Activated CD4-positive, alpha-beta T cell treated with anti-CD3 and anti-CD28 coated beads, Interleukin-2, amount 10 ng/mL, durations not matched to agents 24 days and 14 days (primary cell): ENCODE results near the gene DAPL1. TPM values are rescaled to one million over a fixed set of nuclear protein-coding genes. Genes with fewer than 3 reads are reported as not detected.

Experiments
- DNase-seq: peaks from one replicate; pipeline ENCODE4 v3.0.0; 2022
- H3K27ac Mint-ChIP-seq: one replicate; pipeline ENCODE4 v1.8.0; 2022; ENCODE audit warnings: mild to moderate bottlenecking, mixed read lengths
- H3K27me3 Mint-ChIP-seq: one replicate; pipeline ENCODE4 v1.8.0; 2022; ENCODE audit warnings: mixed read lengths
- H3K36me3 Mint-ChIP-seq: one replicate; pipeline ENCODE4 v1.8.0; 2022; ENCODE audit warnings: low read depth, mild to moderate bottlenecking, mixed read lengths
- H3K4me1 Mint-ChIP-seq: one replicate; pipeline ENCODE4 v1.8.0; 2021; ENCODE audit warnings: mixed read lengths
- H3K4me3 Mint-ChIP-seq: one replicate; pipeline ENCODE4 v1.8.0; 2022; ENCODE audit warnings: mild to moderate bottlenecking, moderate library complexity, mixed read lengths
- H3K9me3 Mint-ChIP-seq: one replicate; pipeline ENCODE4 v1.8.0; 2021; ENCODE audit warnings: mixed read lengths
- intact Hi-C: fragments of 100-400 bp; cut with micrococcal nuclease; formaldehyde crosslinking; loops from one replicate; pipeline ENCODE4 v1.15.1; 2023
- total RNA-seq: library from RNA; stranded (reverse); gene quantifications from 2 replicates; pipeline ENCODE4 v1.2.3, GENCODE V29; 2022

DAPL1 gene
- total RNA-seq, 1 donor from 2014 or later: not detected

- no peak for DNase-seq
- H3K36me3 Mint-ChIP-seq: no peaks in the 10 kb centered on the region
- no peaks in the 10 kb centered on the region for H3K27me3 Mint-ChIP-seq
- intact Hi-C loops: no loop called here
- H3K4me3 Mint-ChIP-seq: no peak overlapping the region
- H3K4me1 Mint-ChIP-seq: no peaks in the 10 kb centered on the region
- no peaks in the 10 kb centered on the region for H3K9me3 Mint-ChIP-seq
- no peak overlapping the region for H3K27ac Mint-ChIP-seq
Measured at GRCh38 chr2:158786897-158787296, 8.2 kb upstream of the DAPL1 start.

- no peaks in the 10 kb centered on the region for H3K36me3 Mint-ChIP-seq
- H3K4me1 Mint-ChIP-seq: no peaks in the 10 kb centered on the region
- intact Hi-C loops: no loop called here
- no peak overlapping the region for H3K27ac Mint-ChIP-seq
- no peak overlapping the region for H3K4me3 Mint-ChIP-seq
- H3K27me3 Mint-ChIP-seq: peaks cover 5% of the 10 kb centered on the region
- DNase-seq: no peak
- H3K9me3 Mint-ChIP-seq: no peaks in the 10 kb centered on the region
Measured at GRCh38 chr2:158788951-158789350, 6.2 kb upstream of the DAPL1 start.

GRCh38 chr2:158796652-158797051 is 1.5 kb downstream of the DAPL1 start:
- Mint-ChIP-seq H3K36me3 (no peaks in the 10 kb centered on the region), H3K9me3 (no peaks in the 10 kb centered on the region), H3K27ac (no peak overlapping the region), H3K4me1 (no peaks in the 10 kb centered on the region), H3K4me3 (no peak overlapping the region), H3K27me3 (peaks cover 18% of the 10 kb centered on the region)
- intact Hi-C loops: no loop called here
- no peak for DNase-seq

DNA sequence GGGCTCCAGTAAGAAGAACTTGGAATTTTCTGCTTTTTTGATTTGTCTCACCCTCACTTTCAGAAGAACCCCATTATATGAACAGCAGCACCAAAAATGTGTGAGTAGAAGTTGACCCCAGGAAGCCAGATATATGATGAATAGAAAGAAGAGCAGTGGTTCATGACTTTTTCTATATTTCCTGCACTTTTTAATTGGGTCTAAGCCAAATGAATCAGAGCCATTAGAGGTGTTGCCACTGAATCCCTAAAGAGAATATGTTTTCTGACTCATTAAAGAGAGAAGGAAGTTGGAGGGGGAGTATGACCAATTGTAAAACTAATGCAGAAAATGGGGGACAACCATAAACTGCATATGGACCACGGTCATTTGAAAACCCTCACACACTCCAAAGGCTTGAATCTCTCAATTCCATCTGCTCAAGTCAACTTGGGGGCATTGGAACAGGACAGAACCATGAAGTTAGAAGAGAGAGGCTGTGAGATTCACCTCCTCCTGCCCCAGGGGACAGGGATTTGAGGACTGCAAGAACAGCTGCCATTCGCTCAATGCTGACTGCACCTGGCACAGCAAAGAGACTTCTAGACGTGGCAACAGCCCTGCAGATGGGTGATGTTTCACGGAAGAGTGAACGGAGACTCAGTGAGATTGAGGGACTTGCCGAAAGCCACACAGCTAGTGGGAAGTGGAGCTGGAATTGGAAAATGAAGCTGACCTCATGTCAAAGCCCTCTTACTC is 3.0 kb downstream of the DAPL1 start:
- no peaks in the 10 kb centered on the region for H3K4me1 Mint-ChIP-seq
- no peak for DNase-seq
- H3K9me3 Mint-ChIP-seq: no peaks in the 10 kb centered on the region
- intact Hi-C loops: no loop called here
- no peaks in the 10 kb centered on the region for H3K36me3 Mint-ChIP-seq
- no peak overlapping the region for H3K4me3 Mint-ChIP-seq
- peaks cover 26% of the 10 kb centered on the region for H3K27me3 Mint-ChIP-seq
- no peak overlapping the region for H3K27ac Mint-ChIP-seq

DNA sequence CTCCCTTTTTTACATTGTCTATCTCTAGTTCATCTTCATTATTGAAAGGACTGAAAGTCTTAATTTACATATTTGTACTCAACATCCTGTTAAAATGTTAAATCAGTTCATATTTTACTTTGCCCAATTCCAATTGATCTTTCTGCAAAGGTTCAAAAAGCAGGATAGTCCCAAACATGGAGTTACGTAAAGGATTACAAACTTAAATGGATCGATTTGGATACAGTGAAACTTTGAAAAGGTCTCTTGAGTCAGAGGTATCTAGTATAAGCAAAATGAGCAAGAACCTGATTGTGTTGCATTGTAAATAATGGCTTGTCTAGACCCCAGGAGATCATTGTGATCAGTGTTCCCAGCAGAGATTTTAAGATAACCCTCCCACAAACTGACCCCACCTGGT is 4.1 kb downstream of the DAPL1 start:
- H3K36me3 Mint-ChIP-seq: no peaks in the 10 kb centered on the region
- no peaks in the 10 kb centered on the region for H3K4me1 Mint-ChIP-seq
- no peak for DNase-seq
- no peak overlapping the region for H3K4me3 Mint-ChIP-seq
- intact Hi-C loops: no loop called here
- no peak overlapping the region for H3K27ac Mint-ChIP-seq
- H3K27me3 Mint-ChIP-seq: peaks cover 20% of the 10 kb centered on the region
- no peaks in the 10 kb centered on the region for H3K9me3 Mint-ChIP-seq

DNA sequence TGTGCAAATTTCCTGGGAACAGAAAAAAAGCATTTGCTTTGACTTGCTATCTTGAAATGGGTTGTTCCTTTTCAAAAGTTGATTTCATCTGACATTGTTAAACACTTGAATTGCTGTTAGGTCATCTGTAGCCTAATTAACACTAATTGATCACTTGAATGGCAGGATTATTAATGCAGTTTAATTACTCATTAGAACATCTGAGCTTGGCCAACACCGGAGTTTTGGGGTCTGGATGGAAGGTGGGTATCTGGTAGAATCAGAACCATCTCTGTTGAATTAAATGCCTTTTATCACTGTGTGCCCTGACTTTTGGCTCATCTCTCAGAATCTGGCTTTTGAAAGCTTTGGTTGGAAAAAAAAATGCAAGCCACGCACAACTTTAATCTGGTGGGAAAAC is 8.4 kb downstream of the DAPL1 start:
- H3K4me3 Mint-ChIP-seq: no peak overlapping the region
- no peak overlapping the region for H3K27ac Mint-ChIP-seq
- no peak for DNase-seq
- intact Hi-C loops: no loop called here
- no peaks in the 10 kb centered on the region for H3K9me3 Mint-ChIP-seq
- H3K27me3 Mint-ChIP-seq: peaks cover 14% of the 10 kb centered on the region
- no peaks in the 10 kb centered on the region for H3K36me3 Mint-ChIP-seq
- no peaks in the 10 kb centered on the region for H3K4me1 Mint-ChIP-seq

DNA sequence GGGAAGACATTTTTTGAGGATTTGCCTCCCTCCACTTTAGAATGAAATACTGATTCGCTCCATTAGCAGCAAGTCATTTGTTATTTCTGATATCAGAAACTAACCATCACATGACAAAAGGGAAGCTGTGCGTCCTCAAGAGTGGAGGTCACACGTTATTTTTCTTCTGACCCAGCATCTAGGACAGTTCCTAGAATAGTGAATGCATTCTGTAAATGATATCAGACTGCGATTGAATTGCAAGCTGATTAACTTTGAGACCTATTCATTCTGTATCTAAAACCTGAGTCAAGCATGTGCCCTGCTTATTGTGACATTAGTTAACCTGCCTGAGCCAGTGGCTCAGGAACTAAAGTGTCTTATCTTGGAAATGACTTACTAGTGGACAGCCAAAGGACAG is 10.1 kb downstream of the DAPL1 start:
- Mint-ChIP-seq H3K4me1 (no peaks in the 10 kb centered on the region), H3K27ac (no peak overlapping the region), H3K4me3 (no peak overlapping the region), H3K27me3 (peaks cover 8% of the 10 kb centered on the region), H3K36me3 (no peaks in the 10 kb centered on the region), H3K9me3 (no peaks in the 10 kb centered on the region)
- intact Hi-C loops: no loop called here
- no peak for DNase-seq

DNA sequence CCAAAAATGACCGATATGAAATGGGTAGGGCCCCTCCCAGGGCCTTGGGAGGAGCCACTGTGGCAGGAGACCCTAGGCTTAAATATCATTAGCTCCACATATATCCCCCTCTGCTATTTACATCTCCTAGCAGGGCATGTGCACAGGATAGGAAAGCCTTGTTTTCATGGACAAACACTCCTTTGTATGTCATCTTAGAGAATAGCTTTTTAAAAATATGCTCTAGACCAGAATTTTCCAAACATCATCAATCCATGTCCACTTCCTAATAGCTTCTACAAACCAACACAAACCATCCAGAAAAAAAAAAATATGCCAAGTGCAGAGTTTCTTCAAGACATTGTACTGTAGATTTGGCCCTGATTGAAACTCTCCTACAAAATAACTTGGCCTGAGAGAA is 10.8 kb downstream of the DAPL1 start:
- Mint-ChIP-seq H3K4me3 (no peak overlapping the region), H3K36me3 (no peaks in the 10 kb centered on the region), H3K4me1 (no peaks in the 10 kb centered on the region), H3K27me3 (peaks cover 8% of the 10 kb centered on the region), H3K9me3 (no peaks in the 10 kb centered on the region), H3K27ac (no peak overlapping the region)
- intact Hi-C loops: no loop called here
- no peak for DNase-seq

DNA sequence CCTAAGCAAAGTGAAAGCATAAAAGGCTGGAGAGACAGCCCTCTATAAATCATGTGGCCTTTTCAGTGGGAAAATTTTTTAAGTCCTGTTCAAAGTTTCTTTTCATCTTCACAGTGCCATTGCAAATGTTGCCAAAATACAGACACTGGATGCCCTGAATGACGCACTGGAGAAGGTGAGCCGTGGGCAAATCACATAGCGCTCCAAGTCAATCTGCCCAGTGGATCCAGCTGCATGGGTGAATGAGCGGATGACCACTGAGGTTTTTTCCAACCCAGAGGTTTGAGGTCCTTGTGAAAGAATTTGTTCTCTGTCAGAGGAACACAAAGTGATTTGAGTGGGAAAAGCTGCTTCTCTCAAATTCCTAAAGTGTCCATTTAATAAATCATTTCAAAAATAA is 11.8 kb downstream of the DAPL1 start:
- Mint-ChIP-seq H3K27me3 (peaks cover 6% of the 10 kb centered on the region), H3K27ac (no peak overlapping the region), H3K4me1 (no peaks in the 10 kb centered on the region), H3K36me3 (no peaks in the 10 kb centered on the region), H3K4me3 (no peak overlapping the region), H3K9me3 (no peaks in the 10 kb centered on the region)
- intact Hi-C loops: no loop called here
- DNase-seq: no peak

GRCh38 chr2:158808426-158808825 is 13.3 kb downstream of the DAPL1 start:
- no peaks in the 10 kb centered on the region for H3K36me3 Mint-ChIP-seq
- intact Hi-C loops: no loop called here
- no peaks in the 10 kb centered on the region for H3K4me1 Mint-ChIP-seq
- DNase-seq: no peak
- no peaks in the 10 kb centered on the region for H3K27me3 Mint-ChIP-seq
- no peak overlapping the region for H3K27ac Mint-ChIP-seq
- H3K9me3 Mint-ChIP-seq: no peaks in the 10 kb centered on the region
- H3K4me3 Mint-ChIP-seq: no peak overlapping the region

DNA sequence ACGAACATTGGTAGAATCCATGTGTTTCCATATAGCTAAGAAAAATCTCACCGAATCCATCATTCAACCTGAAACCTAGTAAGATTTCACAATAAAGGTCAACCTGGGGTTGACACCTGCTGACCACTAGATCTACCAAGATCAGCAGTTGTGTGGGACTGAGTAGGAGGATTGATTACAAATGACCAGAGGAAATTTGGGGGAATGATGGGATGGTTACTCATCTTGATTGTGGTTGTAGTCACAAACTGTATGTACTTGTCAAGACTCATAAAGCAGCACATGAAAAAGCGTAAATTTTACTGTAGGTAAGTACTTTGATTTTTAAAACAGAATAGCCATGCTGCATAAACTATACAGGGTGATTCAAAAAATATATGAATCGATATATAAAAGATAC is 14.7 kb downstream of the DAPL1 start:
- intact Hi-C loops: no loop called here
- no peak overlapping the region for H3K27ac Mint-ChIP-seq
- H3K4me1 Mint-ChIP-seq: no peaks in the 10 kb centered on the region
- H3K4me3 Mint-ChIP-seq: no peak overlapping the region
- peaks cover 4% of the 10 kb centered on the region for H3K27me3 Mint-ChIP-seq
- no peak for DNase-seq
- no peaks in the 10 kb centered on the region for H3K9me3 Mint-ChIP-seq
- no peaks in the 10 kb centered on the region for H3K36me3 Mint-ChIP-seq

DNA sequence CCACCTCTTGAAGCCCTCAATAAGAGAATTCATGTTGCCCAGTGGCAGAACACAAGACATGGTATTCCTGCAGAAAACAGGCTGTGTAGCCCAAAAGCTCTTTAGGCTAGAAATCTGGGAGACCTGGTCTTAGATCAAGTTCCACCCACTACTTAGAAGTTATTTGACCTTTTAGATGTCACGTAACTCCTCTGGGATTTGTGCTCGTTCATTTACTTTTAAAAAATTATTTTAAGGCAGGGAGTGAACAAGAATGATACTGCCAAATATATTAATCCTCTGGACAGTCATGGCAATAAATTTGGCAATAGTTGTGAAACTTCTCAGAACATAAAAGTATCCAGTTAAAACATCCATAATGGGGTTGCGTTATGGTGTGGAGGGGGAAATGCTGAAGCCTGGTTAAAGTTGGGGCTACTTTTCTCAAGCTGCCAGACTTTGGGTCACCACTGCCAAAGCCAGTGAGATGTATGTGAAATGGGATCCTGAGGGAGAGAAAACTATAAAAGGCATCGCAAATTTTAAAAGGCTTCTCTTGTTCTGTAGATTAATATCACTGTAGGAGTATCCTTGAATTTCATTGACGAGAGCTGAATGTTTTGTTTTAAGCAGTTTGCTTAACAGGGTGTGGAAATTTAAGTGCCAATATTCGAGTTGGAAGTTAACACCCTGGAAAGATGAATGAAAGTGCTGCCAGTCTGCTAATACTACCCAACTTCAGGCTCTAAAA is 15.8 kb downstream of the DAPL1 start:
- peaks cover 5% of the 10 kb centered on the region for H3K27me3 Mint-ChIP-seq
- no peak for DNase-seq
- H3K27ac Mint-ChIP-seq: no peak overlapping the region
- no peaks in the 10 kb centered on the region for H3K4me1 Mint-ChIP-seq
- no peaks in the 10 kb centered on the region for H3K36me3 Mint-ChIP-seq
- no peaks in the 10 kb centered on the region for H3K9me3 Mint-ChIP-seq
- H3K4me3 Mint-ChIP-seq: no peak overlapping the region
- intact Hi-C loops: no loop called here

DNA sequence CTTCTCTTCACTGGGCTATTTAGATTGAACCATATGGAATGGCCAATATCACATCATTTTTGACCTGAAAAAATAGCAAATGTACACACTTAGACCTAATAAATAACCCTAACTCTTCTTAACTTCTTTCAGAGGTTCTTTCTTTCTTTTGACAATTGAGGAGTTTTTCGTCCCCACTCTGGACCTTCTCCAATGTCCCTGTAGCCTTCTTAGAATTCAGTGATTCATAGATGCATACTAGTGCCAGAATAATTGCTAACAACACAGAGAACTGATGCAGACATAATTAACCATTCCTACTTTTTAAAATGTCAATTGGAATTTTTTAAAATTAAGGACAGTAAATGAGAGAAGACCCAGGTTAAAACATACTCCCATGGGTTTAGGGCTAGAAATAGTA is 20.0 kb downstream of the DAPL1 start:
- no peak overlapping the region for H3K27ac Mint-ChIP-seq
- intact Hi-C loops: no loop called here

GRCh38 chr2:158815658-158816057 is 20.5 kb downstream of the DAPL1 start:
- Mint-ChIP-seq H3K27me3 (peaks cover 6% of the 10 kb centered on the region), H3K4me1 (no peaks in the 10 kb centered on the region), H3K27ac (no peak overlapping the region), H3K36me3 (no peaks in the 10 kb centered on the region), H3K4me3 (no peak overlapping the region), H3K9me3 (no peaks in the 10 kb centered on the region)
- intact Hi-C loops: no loop called here
- DNase-seq: no peak

More for the DNA sequence above, 20.0 kb downstream of the DAPL1 start:
- Mint-ChIP-seq H3K36me3 (no peaks in the 10 kb centered on the region), H3K27me3 (peaks cover 6% of the 10 kb centered on the region), H3K9me3 (no peaks in the 10 kb centered on the region), H3K4me3 (no peak overlapping the region), H3K4me1 (no peaks in the 10 kb centered on the region)
- DNase-seq: no peak

GRCh38 chr2:158817588-158817987 is 22.5 kb downstream of the DAPL1 start:
- peaks cover 6% of the 10 kb centered on the region for H3K27me3 Mint-ChIP-seq
- H3K4me3 Mint-ChIP-seq: no peak overlapping the region
- intact Hi-C loops: no loop called here
- H3K36me3 Mint-ChIP-seq: no peaks in the 10 kb centered on the region
- H3K4me1 Mint-ChIP-seq: no peaks in the 10 kb centered on the region
- H3K27ac Mint-ChIP-seq: no peak overlapping the region
- no peak for DNase-seq
- H3K9me3 Mint-ChIP-seq: no peaks in the 10 kb centered on the region
